ENCODE results near the gene CNOT6L. TPM values are rescaled to one million over a fixed set of nuclear protein-coding genes. Genes with fewer than 3 reads are reported as not detected.
A peak's percentile ranks its signal among the peaks of the same experiment; 100 is the strongest.

CNOT6L gene
- total and polyA plus RNA-seq, 5 experiments from 2014 or later: 58.3 to 231 (median 61.5) TPM

DNA sequence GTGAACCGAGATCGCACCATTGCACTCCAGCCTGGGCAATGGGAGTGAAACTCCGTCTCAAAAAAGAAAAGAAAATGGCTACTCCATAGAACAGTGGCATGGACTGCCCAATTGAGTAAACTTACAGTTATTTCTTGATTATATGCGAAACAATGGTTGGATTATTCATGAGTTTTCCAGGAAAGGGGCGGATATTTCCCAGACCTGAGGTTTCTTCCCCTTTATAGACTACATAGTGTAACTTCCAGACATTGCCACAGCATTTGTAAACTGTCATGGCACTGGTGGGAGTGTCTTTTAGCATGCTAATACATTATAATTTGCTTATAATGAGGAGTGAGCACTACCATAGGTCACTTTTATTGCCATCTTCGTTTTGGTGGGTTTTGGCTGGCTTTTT is 29.3 kb upstream of the CNOT6L start:
- Mint-ChIP-seq H3K36me3 (no peaks in the 10 kb centered on the region), H3K9me3 (no peaks in the 10 kb centered on the region), H3K4me1 (peaks cover 19 to 40% (median 23%) of the 10 kb centered on the region in 4 donors), H3K27me3 (no peaks in the 10 kb centered on the region), H3K4me3 (no peak overlapping the region), H3K27ac (no peak overlapping the region)
- no peak for DNase-seq
- ATAC-seq: no peak
- POLR2A ChIA-PET: interaction anchor here (1.3 to 19.7 kb wide), 3 partner anchors 14 to 27 kb away, joined by 4 to 876 read pairs (median 9); partner anchors contain the start of genes CNOT6L and MRPL1

DNA sequence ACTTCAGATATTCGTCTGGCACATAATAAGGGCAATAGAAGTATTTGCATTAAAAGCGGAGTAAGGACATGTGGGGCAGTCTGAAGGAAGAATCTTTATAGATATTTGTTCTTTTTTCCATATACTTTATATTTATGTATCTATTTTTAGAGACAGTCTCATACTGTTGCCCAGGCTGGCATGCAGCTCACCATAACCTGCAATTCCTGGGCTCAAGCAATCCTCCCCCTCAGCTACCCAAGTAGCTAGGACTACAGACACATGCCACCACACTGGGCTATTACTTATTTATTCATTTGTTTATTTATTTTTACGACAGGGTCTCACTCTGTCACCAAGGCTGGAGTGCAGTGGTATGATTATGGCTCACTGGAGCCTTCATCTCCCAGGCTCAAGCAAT is 26.8 kb upstream of the CNOT6L start:
- peaks cover 3 to 17% (median 5%) of the 10 kb centered on the region in 4 donors for H3K4me1 Mint-ChIP-seq
- no peak overlapping the region for H3K27ac Mint-ChIP-seq
- DNase-seq (no peak), ATAC-seq (no peak)
- no peak overlapping the region for H3K4me3 Mint-ChIP-seq
- H3K27me3 Mint-ChIP-seq: no peaks in the 10 kb centered on the region
- POLR2A ChIA-PET: interaction anchor here (1.7 kb wide), 1 partner anchor 25 kb away, joined by 9 read pairs; no protein-coding TSS in a partner anchor
- H3K9me3 Mint-ChIP-seq: no peaks in the 10 kb centered on the region
- no peaks in the 10 kb centered on the region for H3K36me3 Mint-ChIP-seq

DNA sequence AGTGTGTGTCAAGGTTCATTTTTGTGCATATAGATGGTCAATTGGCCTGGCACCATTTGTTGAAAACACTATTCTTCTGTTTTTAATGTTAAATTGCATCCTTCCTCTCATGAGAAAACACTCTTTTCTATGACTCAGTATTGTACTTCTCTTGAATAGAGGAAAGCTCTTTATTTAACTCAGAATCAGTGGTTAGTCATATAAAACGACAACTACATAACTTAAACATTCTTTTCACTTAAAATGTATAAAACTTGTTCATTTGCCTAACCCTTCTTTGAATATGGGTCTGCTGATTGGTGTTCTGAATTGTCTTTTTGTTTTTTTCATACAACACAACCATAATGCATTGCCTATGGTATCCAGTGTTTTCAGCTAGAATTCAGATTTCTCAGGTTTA is 26.2 kb upstream of the CNOT6L start:
- ATAC-seq (no peak), DNase-seq (no peak)
- Mint-ChIP-seq H3K4me1 (peaks cover 3 to 16% (median 5%) of the 10 kb centered on the region in 4 donors), H3K27me3 (no peaks in the 10 kb centered on the region), H3K9me3 (no peaks in the 10 kb centered on the region), H3K4me3 (no peak overlapping the region), H3K27ac (peak overlapping the region in 1 of 10 donors; percentile 28), H3K36me3 (no peaks in the 10 kb centered on the region)
- POLR2A ChIA-PET: interaction anchor here (1.7 kb wide), 1 partner anchor 25 kb away, joined by 9 read pairs; no protein-coding TSS in a partner anchor

DNA sequence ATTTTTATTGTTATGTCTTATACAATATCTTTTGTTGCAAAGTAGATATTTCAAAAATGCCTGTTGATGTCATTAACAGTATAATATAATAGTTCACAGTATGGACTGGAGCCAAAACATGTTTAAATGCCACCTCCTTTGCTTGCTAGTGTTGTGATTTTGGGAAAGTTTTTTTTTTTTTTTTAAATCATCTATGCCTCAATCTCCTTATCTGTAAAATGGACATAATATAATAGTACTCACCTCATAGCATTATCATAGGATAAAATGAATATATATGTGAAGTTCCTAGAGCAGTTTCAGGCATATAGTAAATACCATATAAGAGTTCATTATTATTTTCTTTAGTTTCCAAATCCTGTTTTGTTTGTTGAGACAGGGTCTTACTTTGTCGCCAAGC is 25.2 kb upstream of the CNOT6L start:
- Mint-ChIP-seq H3K4me3 (no peak overlapping the region), H3K36me3 (no peaks in the 10 kb centered on the region), H3K27me3 (no peaks in the 10 kb centered on the region), H3K27ac (peak overlapping the region in 1 of 10 donors; percentile 21), H3K9me3 (no peaks in the 10 kb centered on the region), H3K4me1 (peaks cover 3 to 13% (median 6%) of the 10 kb centered on the region in 4 donors)
- POLR2A ChIA-PET: interaction anchor here (0.6 to 1.0 kb wide), 2 partner anchors 7 to 24 kb away, joined by 3 to 4 read pairs; no protein-coding TSS in a partner anchor
- no peak for ATAC-seq
- no peak for DNase-seq

DNA sequence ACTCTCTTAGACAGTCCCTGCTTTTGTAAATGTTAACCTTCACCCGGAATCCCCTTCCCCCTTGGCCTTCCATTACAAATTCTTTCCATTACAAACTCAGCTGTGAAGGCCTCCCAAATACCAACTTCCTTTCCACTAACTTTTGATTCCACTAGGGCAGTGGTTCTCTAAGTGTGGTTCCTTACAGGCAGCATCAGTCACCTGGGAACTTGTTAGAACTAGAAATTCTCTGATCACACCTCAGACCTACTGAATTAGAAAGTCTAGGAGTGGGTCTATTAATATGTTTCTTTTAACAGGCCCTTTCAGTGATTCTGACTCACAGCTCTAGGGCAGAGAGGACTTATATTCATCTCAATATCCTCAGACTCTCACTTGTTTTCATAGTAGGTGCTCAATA is 24.5 kb upstream of the CNOT6L start:
- POLR2A ChIA-PET: interaction anchor here (0.6 to 1.0 kb wide), 2 partner anchors 8 to 23 kb away, joined by 3 to 4 read pairs; no protein-coding TSS in a partner anchor
- no peak overlapping the region for H3K4me3 Mint-ChIP-seq
- no peaks in the 10 kb centered on the region for H3K9me3 Mint-ChIP-seq
- no peaks in the 10 kb centered on the region for H3K36me3 Mint-ChIP-seq
- no peak for DNase-seq
- peak overlapping the region in 3 of 10 donors; percentile 16 to 76 (median 21) for H3K27ac Mint-ChIP-seq
- no peaks in the 10 kb centered on the region for H3K27me3 Mint-ChIP-seq
- peaks cover 3 to 12% (median 6%) of the 10 kb centered on the region in 4 donors for H3K4me1 Mint-ChIP-seq
- ATAC-seq: no peak

DNA sequence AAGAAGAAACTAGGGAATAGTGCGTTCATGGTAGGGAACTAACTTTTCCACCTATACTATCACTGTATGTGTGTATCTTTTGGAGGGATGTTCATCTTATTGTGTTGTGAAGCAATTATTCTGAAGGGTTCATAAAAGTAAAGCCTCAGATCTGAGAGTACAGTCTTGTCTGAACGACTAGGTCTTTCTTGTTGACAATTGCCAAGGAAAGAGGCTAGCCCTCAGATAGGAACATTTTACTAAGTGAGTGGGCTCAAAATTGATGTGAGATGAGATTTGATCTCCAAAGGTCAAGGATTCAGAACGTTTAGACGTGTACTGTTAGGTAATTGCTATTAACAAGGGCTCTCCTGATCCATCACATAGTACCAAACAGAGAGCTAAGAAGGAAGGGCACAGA is 15.2 kb upstream of the CNOT6L start:
- Mint-ChIP-seq H3K4me1 (peaks cover 2 to 7% (median 4%) of the 10 kb centered on the region in 4 donors), H3K27ac (peak overlapping the region in 1 of 10 donors; percentile 56), H3K4me3 (no peak overlapping the region), H3K36me3 (no peaks in the 10 kb centered on the region), H3K27me3 (no peaks in the 10 kb centered on the region), H3K9me3 (no peaks in the 10 kb centered on the region)
- ATAC-seq (no peak), DNase-seq (no peak)
- POLR2A ChIA-PET: interaction anchor here (1.6 to 1.9 kb wide), 2 partner anchors 13 to 14 kb away, joined by 6 to 7 read pairs; no protein-coding TSS in a partner anchor

DNA sequence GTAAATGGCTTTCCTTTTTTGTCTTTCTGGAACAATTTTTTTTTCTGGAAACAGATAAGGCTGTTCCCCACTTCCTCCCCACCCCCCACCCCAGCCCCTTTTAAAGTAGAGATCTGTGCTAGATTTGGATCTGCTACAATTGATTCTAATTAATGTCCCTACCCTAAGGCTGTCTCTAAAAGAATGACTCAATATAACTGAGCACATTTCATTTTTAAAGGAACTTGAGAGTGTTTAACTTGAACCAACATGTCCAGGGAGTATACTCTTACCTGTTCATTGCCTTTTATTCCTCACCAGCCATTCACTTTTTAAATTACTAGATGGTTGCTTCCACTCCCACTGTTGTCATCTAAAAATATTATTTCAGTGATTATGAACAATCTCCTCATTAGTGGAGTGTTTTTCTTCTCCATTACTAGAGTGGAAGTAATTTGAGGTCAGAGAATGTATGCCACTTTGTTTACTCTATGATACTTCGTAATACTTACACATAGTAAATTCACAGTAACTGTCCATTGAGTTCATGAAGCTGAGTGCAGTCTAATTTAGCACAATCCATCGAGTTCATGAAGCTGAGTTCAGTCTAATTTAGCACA is 14.1 kb upstream of the CNOT6L start:
- H3K27me3 Mint-ChIP-seq: no peaks in the 10 kb centered on the region
- no peak for DNase-seq
- POLR2A ChIA-PET: interaction anchor here (4.3 kb wide), 1 partner anchor 12 kb away, joined by 20 read pairs; no protein-coding TSS in a partner anchor
- H3K9me3 Mint-ChIP-seq: no peaks in the 10 kb centered on the region
- H3K4me1 Mint-ChIP-seq: peaks cover 8 to 19% (median 14%) of the 10 kb centered on the region in 4 donors
- no peaks in the 10 kb centered on the region for H3K36me3 Mint-ChIP-seq
- no peak overlapping the region for H3K4me3 Mint-ChIP-seq
- no peak for ATAC-seq
- H3K27ac Mint-ChIP-seq: peak overlapping the region in 2 of 10 donors; percentile 0 to 58

DNA sequence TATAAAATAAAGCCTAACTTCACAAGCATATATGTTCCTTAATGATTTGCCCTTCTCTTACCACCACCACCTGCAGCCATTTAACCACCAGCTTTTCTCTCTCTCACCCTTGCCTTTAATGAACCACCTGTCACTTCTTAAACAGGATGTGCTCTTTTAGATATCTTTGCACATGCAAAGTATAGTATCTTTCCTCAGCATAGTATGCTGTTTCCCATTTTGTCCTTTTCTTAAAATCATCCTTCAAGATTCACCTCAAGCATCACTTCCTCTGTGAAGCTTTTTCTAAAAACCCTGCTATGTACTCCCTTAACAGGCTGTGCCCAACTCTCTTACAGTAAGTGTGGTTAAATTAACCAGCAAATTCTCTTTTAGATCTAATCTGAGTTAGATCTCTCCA is 8.2 kb upstream of the CNOT6L start:
- no peaks in the 10 kb centered on the region for H3K9me3 Mint-ChIP-seq
- H3K36me3 Mint-ChIP-seq: peaks cover 0 to 2% (median 0%) of the 10 kb centered on the region in 3 donors
- H3K4me3 Mint-ChIP-seq: peak overlapping the region in 9 of 10 donors; percentile 20 to 58 (median 48)
- ATAC-seq (peak; percentile 80 to 91), DNase-seq (peak in 3 of 10 donors; percentile 50 to 62 (median 60))
- POLR2A ChIA-PET: interaction anchor here (1.2 to 14.8 kb wide), 2 partner anchors 9 to 31 kb away, joined by 4 to 876 read pairs; partner anchors contain the start of gene MRPL1
- H3K27ac Mint-ChIP-seq: peak overlapping the region; percentile 23 to 94 (median 84)
- H3K4me1 Mint-ChIP-seq: peaks cover 20 to 59% (median 49%) of the 10 kb centered on the region in 4 donors
- no peaks in the 10 kb centered on the region for H3K27me3 Mint-ChIP-seq

DNA sequence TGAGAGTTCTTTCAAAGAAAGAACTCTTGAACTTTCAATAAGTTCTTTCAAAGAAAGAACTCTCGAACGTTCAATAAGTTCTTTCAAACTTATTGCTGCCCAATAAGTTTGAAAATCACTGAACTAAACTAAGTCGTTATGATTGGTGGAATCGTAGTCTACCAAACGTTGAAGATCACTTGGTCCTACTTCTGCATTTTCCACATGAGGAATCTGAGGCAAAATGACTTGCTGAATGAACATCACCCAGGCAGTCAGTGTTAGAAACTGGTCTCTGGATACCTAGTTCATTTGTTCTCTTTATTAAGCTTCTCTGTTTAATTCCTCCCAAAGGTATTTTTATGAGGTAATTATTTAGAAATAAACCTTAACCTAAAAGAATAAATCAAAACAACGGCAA is 7.1 kb upstream of the CNOT6L start:
- ATAC-seq: no peak
- no peak for DNase-seq
- no peaks in the 10 kb centered on the region for H3K27me3 Mint-ChIP-seq
- POLR2A ChIA-PET: interaction anchor here (14.8 kb wide), 1 partner anchor 32 kb away, joined by 876 read pairs; the partner anchor contains the start of gene MRPL1
- no peak overlapping the region for H3K4me3 Mint-ChIP-seq
- H3K4me1 Mint-ChIP-seq: peaks cover 28 to 70% (median 59%) of the 10 kb centered on the region in 4 donors
- peaks cover 0 to 2% (median 0%) of the 10 kb centered on the region in 3 donors for H3K36me3 Mint-ChIP-seq
- peak overlapping the region in 7 of 10 donors; percentile 41 to 94 (median 86) for H3K27ac Mint-ChIP-seq
- H3K9me3 Mint-ChIP-seq: no peaks in the 10 kb centered on the region

DNA sequence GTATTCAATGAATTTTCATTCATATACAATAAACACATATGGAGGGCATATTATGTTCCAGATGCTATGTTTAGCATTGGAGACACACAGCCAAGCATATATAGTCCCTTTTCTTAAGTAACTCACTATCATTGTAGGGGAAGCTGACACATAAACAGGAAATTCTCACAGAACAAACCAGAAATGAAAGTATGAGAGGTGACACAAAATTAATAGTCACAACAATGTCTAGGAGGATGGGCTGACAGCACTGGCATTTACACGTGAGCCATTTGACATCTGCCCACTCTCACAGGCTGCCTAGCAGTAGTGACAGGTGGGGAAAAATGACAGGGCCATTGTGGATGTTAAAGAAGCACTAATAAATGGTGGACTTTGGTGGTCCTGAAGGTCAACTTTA is 2.6 kb upstream of the CNOT6L start:
- Mint-ChIP-seq H3K4me1 (peaks cover 31 to 64% (median 59%) of the 10 kb centered on the region in 4 donors), H3K9me3 (peaks cover 0 to 6% (median 0%) of the 10 kb centered on the region in 9 donors), H3K27ac (peak overlapping the region; percentile 92 to 100 (median 99)), H3K27me3 (peaks cover 0 to 3% (median 0%) of the 10 kb centered on the region in 5 donors), H3K36me3 (peaks cover 3 to 17% (median 5%) of the 10 kb centered on the region in 3 donors), H3K4me3 (peak overlapping the region; percentile 83 to 98 (median 97))
- POLR2A ChIA-PET: interaction anchor here (0.6 to 14.8 kb wide), 4 partner anchors 9 to 36 kb away, joined by 4 to 876 read pairs (median 14); partner anchors contain the start of gene MRPL1
- ATAC-seq: peak; percentile 0 to 3
- peak in 6 of 10 donors; percentile 17 to 68 (median 52) for DNase-seq

DNA sequence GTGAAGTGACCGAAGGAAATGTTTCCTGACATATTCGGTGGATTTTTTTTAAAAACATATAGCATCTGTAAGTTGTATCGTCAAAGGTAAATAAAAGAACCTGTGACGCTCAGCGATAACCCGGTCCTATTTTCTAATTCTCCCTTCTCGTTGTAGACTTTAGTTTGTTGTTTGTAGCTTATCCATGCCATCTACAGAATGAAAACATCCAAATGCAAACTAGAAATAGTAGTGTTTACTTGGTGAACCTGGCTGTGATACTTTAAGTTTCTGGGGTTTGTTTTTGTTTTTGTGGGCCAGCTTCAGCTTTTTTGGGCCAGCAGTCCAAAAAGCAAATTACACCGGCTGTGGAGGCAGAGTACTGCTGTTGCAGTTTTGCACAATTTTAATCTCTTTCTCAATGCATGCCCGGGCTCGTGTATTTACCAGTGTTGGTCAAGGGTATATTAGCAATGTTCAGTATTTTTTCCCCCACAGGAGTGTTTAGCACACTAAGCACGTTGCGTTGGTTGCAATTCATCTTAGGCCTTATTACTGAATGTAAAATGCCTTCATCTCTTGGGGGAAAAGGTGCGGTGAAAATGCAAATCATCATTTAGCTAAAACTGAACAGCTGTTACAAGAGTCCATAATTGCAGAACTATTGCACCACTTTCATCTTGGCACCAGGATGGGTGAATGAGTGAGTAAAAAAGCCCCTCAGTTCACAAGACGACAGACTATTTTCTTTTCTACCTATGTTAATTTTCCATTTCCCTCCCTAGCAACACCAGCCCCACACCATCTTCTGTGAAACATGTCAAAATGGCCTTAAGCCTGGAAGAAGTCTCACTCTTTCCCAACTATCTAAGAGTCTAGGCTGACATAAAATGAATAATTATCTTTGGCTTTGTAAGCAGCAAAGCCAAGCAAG is 1.7 kb upstream of the CNOT6L start:
- peaks cover 3 to 17% (median 5%) of the 10 kb centered on the region in 3 donors for H3K36me3 Mint-ChIP-seq
- ATAC-seq (peak in 1 of 2 donors; percentile 3), DNase-seq (peak in 7 of 10 donors; percentile 21 to 61 (median 37))
- peak overlapping the region; percentile 83 to 98 (median 97) for H3K4me3 Mint-ChIP-seq
- peaks cover 0 to 6% (median 0%) of the 10 kb centered on the region in 9 donors for H3K9me3 Mint-ChIP-seq
- H3K27me3 Mint-ChIP-seq: peaks cover 0 to 3% (median 0%) of the 10 kb centered on the region in 5 donors
- POLR2A ChIA-PET: interaction anchor here (0.7 to 14.8 kb wide), 19 partner anchors 10 to 1830 kb away, joined by 3 to 876 read pairs (median 4); partner anchors contain the start of genes MRPL1 and SDAD1
- peaks cover 29 to 62% (median 57%) of the 10 kb centered on the region in 4 donors for H3K4me1 Mint-ChIP-seq
- peak overlapping the region; percentile 92 to 100 (median 99) for H3K27ac Mint-ChIP-seq
